Activated naive CD4-positive, alpha-beta T cell treated with anti-CD3 and anti-CD28 coated beads, Interleukin-2, amount 50 U/mL, for 24 hours (primary cell): ENCODE measurements around the gene NISCH.

ENCODE experiments used
- H3K27ac Mint-ChIP-seq: one replicate; pipeline ENCODE4 v1.8.0; 2021; ENCODE audit warnings: mild to moderate bottlenecking, mixed read lengths
- H3K27me3 Mint-ChIP-seq: one replicate; pipeline ENCODE4 v1.8.0; 2021; ENCODE audit warnings: mixed read lengths
- H3K36me3 Mint-ChIP-seq: one replicate; pipeline ENCODE4 v1.8.0; 2021; ENCODE audit warnings: mixed read lengths
- H3K4me1 Mint-ChIP-seq: one replicate; pipeline ENCODE4 v1.8.0; 2021; ENCODE audit warnings: mixed read lengths
- H3K4me3 Mint-ChIP-seq: one replicate; pipeline ENCODE4 v1.8.0; 2021; ENCODE audit warnings: mild to moderate bottlenecking, mixed read lengths
- H3K9me3 Mint-ChIP-seq: one replicate; pipeline ENCODE4 v1.8.0; 2021; ENCODE audit warnings: mixed read lengths

The NISCH gene

DNA sequence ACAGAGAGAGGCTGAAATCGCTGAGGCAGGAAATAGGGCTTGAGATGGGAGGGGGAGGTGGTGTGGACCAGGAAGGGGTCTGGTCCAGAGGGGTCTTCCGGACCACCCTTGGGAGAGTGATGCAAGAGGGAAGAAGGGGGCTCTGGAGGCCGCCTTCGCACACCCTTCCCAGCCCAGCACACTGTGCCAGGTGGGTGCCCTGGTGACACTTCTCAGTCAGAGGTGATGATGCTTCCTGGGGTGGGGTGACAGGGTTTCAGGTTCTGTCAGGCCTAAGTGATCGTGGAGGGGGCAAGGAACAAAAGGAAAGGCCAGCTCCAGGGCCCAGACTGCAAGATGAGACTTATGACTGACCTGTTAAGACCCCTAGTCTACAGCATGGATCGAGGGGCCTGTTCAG, 23.2 kb upstream of the NISCH start:
- no peak overlapping the region for H3K27ac Mint-ChIP-seq
- H3K36me3 Mint-ChIP-seq: no peaks in the 10 kb centered on the region
- H3K9me3 Mint-ChIP-seq: no peaks in the 10 kb centered on the region
- H3K27me3 Mint-ChIP-seq: no peaks in the 10 kb centered on the region
- H3K4me3 Mint-ChIP-seq: no peak overlapping the region
- no peaks in the 10 kb centered on the region for H3K4me1 Mint-ChIP-seq

DNA sequence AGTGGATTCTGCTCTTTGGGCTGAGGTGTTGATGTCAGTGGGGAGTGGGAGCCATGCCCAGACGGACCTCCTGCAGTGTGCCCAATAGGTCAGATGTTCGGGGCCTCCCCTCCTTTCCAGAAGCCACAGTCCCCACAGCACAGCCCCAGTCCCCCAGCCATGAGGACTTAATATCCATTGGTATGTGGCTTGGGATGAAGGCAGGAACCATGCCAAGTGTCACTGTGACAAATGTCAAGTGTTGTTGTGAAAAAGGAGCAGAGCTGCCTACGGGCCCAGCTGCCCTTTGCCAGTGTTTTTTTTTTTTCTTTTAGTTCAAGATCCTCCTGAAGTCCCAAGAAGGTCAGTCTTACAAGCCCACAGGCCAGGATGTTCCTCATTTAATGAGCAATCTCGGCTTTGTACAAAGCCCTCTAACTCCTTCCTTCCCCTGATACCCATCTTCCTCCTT, 22.7 kb upstream of the NISCH start:
- Mint-ChIP-seq H3K27me3 (no peaks in the 10 kb centered on the region), H3K4me3 (no peak overlapping the region), H3K27ac (no peak overlapping the region)

DNA sequence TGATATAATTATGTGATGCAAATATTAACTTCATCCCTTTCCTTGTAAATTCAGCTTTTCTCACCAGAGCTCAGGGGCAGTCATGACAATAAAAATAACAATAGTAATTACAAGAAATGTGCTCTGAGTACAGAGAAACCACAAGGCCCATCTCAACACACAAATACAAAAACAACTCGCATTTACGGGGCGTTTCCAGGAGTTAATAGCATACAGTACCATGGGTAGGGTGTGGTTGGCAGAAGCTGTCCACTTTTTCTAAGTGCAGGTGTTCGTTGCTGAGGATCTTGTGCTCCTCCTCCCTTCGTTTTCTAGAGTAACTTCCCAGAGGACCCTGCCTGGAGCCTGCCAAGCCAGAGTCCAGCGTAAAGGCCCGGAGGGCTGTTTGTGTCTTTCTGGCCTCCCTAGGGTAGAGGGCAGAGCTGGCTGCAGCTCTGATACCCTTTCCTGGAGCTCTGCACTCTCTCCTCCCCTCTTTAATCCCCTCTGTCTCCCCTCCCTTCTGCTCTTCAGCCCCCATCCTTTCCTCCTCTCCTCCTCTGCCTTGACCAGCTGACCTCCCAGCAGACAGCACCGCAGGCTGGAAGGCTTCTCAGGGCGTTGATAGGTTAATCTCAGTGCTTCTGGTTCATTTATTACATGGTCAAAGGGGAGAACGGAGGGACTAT, 21.9 kb upstream of the NISCH start:
- Mint-ChIP-seq H3K27ac (no peak overlapping the region), H3K4me3 (no peak overlapping the region), H3K36me3 (no peaks in the 10 kb centered on the region), H3K27me3 (no peaks in the 10 kb centered on the region), H3K9me3 (no peaks in the 10 kb centered on the region), H3K4me1 (no peaks in the 10 kb centered on the region)

More for the DNA sequence above, 22.7 kb upstream of the NISCH start:
- Mint-ChIP-seq H3K9me3 (no peaks in the 10 kb centered on the region), H3K4me1 (no peaks in the 10 kb centered on the region), H3K36me3 (no peaks in the 10 kb centered on the region)

GRCh38 chr3:52433996-52434479, 21.4 kb upstream of the NISCH start:
- H3K9me3 Mint-ChIP-seq: no peaks in the 10 kb centered on the region
- H3K36me3 Mint-ChIP-seq: no peaks in the 10 kb centered on the region
- no peak overlapping the region for H3K4me3 Mint-ChIP-seq
- no peak overlapping the region for H3K27ac Mint-ChIP-seq
- no peaks in the 10 kb centered on the region for H3K4me1 Mint-ChIP-seq
- no peaks in the 10 kb centered on the region for H3K27me3 Mint-ChIP-seq

DNA sequence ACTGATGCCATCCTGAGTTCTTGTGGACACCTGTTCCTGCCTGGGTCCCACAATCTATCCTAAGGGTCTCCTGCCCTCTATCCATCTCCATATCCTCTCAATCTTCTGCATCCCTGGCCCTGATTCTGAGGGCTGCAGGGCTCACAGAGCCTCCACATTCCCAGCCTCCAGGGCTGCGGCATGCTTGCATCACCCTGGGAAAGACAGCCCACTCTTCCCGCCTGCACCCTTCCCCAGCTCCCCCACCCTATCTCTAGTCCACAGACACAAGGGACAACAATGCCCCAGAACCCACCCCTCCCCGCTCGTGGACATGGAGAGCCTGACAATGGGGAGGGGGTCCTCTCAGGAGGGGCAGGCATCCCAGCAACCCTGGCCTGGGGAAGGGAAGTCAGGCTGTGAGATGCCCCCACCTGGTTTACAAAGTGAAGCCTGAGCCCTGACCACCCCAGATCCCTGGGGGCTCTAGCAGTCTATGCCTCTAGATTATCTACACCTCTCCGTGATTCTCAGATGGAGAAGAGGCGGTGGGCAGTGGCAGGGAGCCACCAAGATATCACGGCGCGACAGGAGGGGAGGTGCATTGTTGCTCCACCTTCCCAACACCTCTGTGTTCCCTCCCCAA, 20.8 kb upstream of the NISCH start:
- Mint-ChIP-seq H3K4me3 (no peak overlapping the region), H3K36me3 (no peaks in the 10 kb centered on the region), H3K27me3 (no peaks in the 10 kb centered on the region), H3K4me1 (no peaks in the 10 kb centered on the region), H3K9me3 (no peaks in the 10 kb centered on the region), H3K27ac (no peak overlapping the region)

GRCh38 chr3:52435246-52436101, 19.9 kb upstream of the NISCH start:
- Mint-ChIP-seq H3K4me3 (no peak overlapping the region), H3K4me1 (no peaks in the 10 kb centered on the region), H3K27me3 (no peaks in the 10 kb centered on the region), H3K9me3 (no peaks in the 10 kb centered on the region), H3K36me3 (no peaks in the 10 kb centered on the region), H3K27ac (no peak overlapping the region)

- no peak overlapping the region for H3K27ac Mint-ChIP-seq
- no peaks in the 10 kb centered on the region for H3K27me3 Mint-ChIP-seq
- H3K4me3 Mint-ChIP-seq: no peak overlapping the region
- no peaks in the 10 kb centered on the region for H3K9me3 Mint-ChIP-seq
- no peaks in the 10 kb centered on the region for H3K4me1 Mint-ChIP-seq
- no peaks in the 10 kb centered on the region for H3K36me3 Mint-ChIP-seq
Observed at GRCh38 chr3:52436500-52437149, 18.8 kb upstream of the NISCH start.

- no peaks in the 10 kb centered on the region for H3K27me3 Mint-ChIP-seq
- no peaks in the 10 kb centered on the region for H3K36me3 Mint-ChIP-seq
- no peaks in the 10 kb centered on the region for H3K9me3 Mint-ChIP-seq
- H3K4me3 Mint-ChIP-seq: no peak overlapping the region
- no peaks in the 10 kb centered on the region for H3K4me1 Mint-ChIP-seq
- no peak overlapping the region for H3K27ac Mint-ChIP-seq
Observed at GRCh38 chr3:52437326-52438103, 17.9 kb upstream of the NISCH start.

- Mint-ChIP-seq H3K27me3 (no peaks in the 10 kb centered on the region), H3K27ac (no peak overlapping the region), H3K9me3 (no peaks in the 10 kb centered on the region), H3K36me3 (no peaks in the 10 kb centered on the region), H3K4me1 (no peaks in the 10 kb centered on the region), H3K4me3 (no peak overlapping the region)
Observed at GRCh38 chr3:52438104-52438376, 17.4 kb upstream of the NISCH start.

GRCh38 chr3:52438579-52439425, 16.6 kb upstream of the NISCH start:
- H3K9me3 Mint-ChIP-seq: no peaks in the 10 kb centered on the region
- no peaks in the 10 kb centered on the region for H3K4me1 Mint-ChIP-seq
- no peaks in the 10 kb centered on the region for H3K36me3 Mint-ChIP-seq
- H3K4me3 Mint-ChIP-seq: no peak overlapping the region
- H3K27me3 Mint-ChIP-seq: no peaks in the 10 kb centered on the region
- no peak overlapping the region for H3K27ac Mint-ChIP-seq

DNA sequence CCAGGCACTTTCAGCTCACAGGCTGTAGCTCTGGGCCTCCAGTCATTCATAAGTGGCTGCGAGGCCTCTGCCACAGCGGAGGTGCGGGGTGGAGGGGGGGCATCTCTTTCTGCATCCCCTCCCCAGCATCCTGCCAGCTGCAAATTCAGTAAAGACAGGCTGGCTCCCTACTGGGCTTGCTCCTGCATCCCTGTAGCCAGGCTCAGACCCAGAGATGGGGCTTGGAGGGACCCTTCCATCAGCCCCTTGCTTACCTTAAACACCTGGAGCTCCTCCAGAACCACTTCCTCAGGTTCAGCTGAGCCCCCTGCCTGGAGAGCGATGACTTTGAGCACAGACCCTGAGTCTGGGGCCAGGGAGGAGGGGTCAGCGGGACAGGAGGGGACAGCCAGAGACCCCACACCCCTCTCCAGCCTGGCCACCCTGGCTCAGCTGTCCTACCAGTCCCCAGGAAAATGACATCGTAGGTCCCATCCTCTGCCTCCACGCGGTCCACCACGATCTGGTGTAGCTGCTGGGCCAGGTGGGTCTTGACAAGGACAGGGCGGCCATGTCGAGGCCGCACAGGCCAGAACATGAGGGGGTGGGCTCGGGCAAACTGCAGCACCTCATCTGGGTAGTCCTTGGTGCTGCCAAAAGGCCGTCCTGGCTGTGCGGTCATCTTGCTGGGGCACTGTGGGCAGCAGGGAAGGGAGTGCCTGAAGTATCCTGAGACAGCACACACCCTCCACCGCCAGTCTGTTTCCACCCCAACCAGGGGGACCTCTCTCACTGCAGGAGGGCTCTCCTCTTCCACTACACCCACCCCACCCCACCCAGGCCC, 15.8 kb upstream of the NISCH start:
- Mint-ChIP-seq H3K4me3 (no peak overlapping the region), H3K36me3 (no peaks in the 10 kb centered on the region), H3K4me1 (no peaks in the 10 kb centered on the region), H3K9me3 (no peaks in the 10 kb centered on the region), H3K27me3 (no peaks in the 10 kb centered on the region), H3K27ac (no peak overlapping the region)

GRCh38 chr3:52440249-52440551, 15.2 kb upstream of the NISCH start:
- Mint-ChIP-seq H3K27me3 (no peaks in the 10 kb centered on the region), H3K9me3 (no peaks in the 10 kb centered on the region), H3K36me3 (no peaks in the 10 kb centered on the region), H3K27ac (no peak overlapping the region), H3K4me1 (no peaks in the 10 kb centered on the region), H3K4me3 (no peak overlapping the region)

- Mint-ChIP-seq H3K27ac (no peak overlapping the region), H3K27me3 (no peaks in the 10 kb centered on the region), H3K4me1 (no peaks in the 10 kb centered on the region), H3K9me3 (no peaks in the 10 kb centered on the region), H3K4me3 (no peak overlapping the region), H3K36me3 (no peaks in the 10 kb centered on the region)
Observed at GRCh38 chr3:52440671-52441070, 14.7 kb upstream of the NISCH start.
